Measurements from ENCODE around the gene HIC1. TPM values are rescaled to one million over a fixed set of nuclear protein-coding genes. Genes with fewer than 3 reads are reported as not detected.
A peak's percentile ranks its signal among the peaks of the same experiment; 100 is the strongest.

HIC1 gene
- total and polyA plus RNA-seq, 4 donors: 1.1 to 69.2 (median 14.7) TPM

- Histone ChIP-seq H3K9me3 (ENCODE audit: control insufficient read depth, low read length) (no peaks in the 10 kb centered on the region), H3K27ac (ENCODE audit: low read depth in 1 of 2, low read length in 2 of 2) (no peak overlapping the region), H3K27me3 (ENCODE audit: control insufficient read depth in 1 of 2, insufficient read depth in 2 of 2, low read length in 1 of 2) (no peaks in the 10 kb centered on the region), H3K36me3 (ENCODE audit: control insufficient read depth in 1 of 2, insufficient read depth in 2 of 2, low read length in 1 of 2) (no peaks in the 10 kb centered on the region), H3K4me1 (ENCODE audit: control insufficient read depth in 1 of 2, insufficient read depth in 2 of 2, low read length in 2 of 2) (no peaks in the 10 kb centered on the region), H3K4me3 (ENCODE audit: low read length in 2 of 2) (peak overlapping the region; percentile 34 to 39)
- peak; percentile 78 for ATAC-seq (ENCODE audit: low FRiP score)
- intact Hi-C loops (cut with DNase I): loop anchor here in 1 of 2 donors (10.0 kb wide), 1 partner anchor 325 kb away; the partner anchor contains the start of gene WDR81
- peak; percentile 91 to 97 for DNase-seq
- 2 to 3% methylated on average over 55 to 104 of the region's 104 CpGs for WGBS, 2 donors
These were observed 5.3 kb upstream of the HIC1 start for GRCh38 chr17:2049333-2050299.

GRCh38 chr17:2050300-2051060, 4.4 kb upstream of the HIC1 start:
- H3K4me1 ChIP-seq (ENCODE audit: control insufficient read depth in 1 of 2, insufficient read depth in 2 of 2, low read length in 2 of 2): no peaks in the 10 kb centered on the region
- intact Hi-C loops (cut with DNase I): no loop called here
- peak; percentile 37 for ATAC-seq (ENCODE audit: low FRiP score)
- WGBS, 2 donors: 1% methylated on average over 29 to 88 of the region's 88 CpGs
- no peak overlapping the region for H3K27ac ChIP-seq (ENCODE audit: low read depth in 1 of 2, low read length in 2 of 2)
- no peaks in the 10 kb centered on the region for H3K9me3 ChIP-seq (ENCODE audit: control insufficient read depth, low read length)
- no peaks in the 10 kb centered on the region for H3K27me3 ChIP-seq (ENCODE audit: control insufficient read depth in 1 of 2, insufficient read depth in 2 of 2, low read length in 1 of 2)
- DNase-seq: peak; percentile 74 to 91
- H3K4me3 ChIP-seq (ENCODE audit: low read length in 2 of 2): peak overlapping the region; percentile 31 to 37
- no peaks in the 10 kb centered on the region for H3K36me3 ChIP-seq (ENCODE audit: control insufficient read depth in 1 of 2, insufficient read depth in 2 of 2, low read length in 1 of 2)

DNA sequence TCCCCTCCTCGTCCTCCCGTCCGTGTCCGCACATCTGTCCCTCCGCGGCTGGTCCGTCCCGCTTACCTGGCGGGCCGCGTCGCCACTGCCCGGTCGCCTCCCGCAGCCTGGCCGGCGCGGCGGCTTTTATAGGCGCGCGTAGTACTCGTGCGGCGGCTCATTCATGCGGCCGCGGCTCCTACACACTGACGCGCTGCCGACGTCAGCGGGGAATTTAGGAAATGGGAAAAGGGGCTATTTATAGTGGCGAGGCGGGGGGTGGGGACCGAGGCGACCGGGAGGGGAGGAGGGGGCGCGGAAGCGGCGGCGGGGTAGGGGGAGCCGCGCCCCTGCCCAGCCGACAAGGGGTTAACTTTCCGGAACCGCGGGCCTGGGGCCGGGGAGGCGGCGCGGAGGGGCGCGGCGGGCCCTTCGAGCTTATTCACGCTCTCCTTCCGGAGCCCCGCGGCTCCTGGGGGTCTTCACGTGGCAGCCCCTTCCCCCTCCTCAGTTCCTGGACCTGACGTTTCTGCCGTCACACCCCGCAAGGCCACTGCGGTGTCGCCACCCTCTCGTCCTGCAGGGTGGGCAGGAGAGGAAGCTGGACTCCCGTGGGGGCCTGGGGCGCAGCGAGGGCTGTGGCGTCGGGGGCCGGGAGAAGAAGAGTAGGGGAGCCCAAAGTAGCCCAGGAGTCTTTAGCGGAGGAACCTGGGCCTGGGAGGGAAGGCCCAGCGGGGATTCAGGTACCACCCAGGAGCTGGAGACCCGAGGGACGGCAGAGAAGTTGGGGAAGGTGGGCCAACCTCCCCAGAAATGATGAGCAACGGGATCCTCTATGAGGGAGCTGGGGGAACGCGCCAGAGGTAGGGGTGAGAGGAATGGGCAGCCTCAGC, 3.6 kb upstream of the HIC1 start:
- ATAC-seq (ENCODE audit: low FRiP score) (no peak), DNase-seq (peak in 1 of 2 donors; percentile 58)
- H3K27me3 ChIP-seq (ENCODE audit: control insufficient read depth in 1 of 2, insufficient read depth in 2 of 2, low read length in 1 of 2): no peaks in the 10 kb centered on the region
- peak overlapping the region in 1 of 2 donors; percentile 21 for H3K4me3 ChIP-seq (ENCODE audit: low read length in 2 of 2)
- H3K36me3 ChIP-seq (ENCODE audit: control insufficient read depth in 1 of 2, insufficient read depth in 2 of 2, low read length in 1 of 2): no peaks in the 10 kb centered on the region
- intact Hi-C loops (cut with DNase I): no loop called here
- WGBS, 2 donors: 5 to 7% methylated on average over 60 to 81 of the region's 81 CpGs
- no peak overlapping the region for H3K27ac ChIP-seq (ENCODE audit: low read depth in 1 of 2, low read length in 2 of 2)
- H3K4me1 ChIP-seq (ENCODE audit: control insufficient read depth in 1 of 2, insufficient read depth in 2 of 2, low read length in 2 of 2): no peaks in the 10 kb centered on the region
- H3K9me3 ChIP-seq (ENCODE audit: control insufficient read depth, low read length): no peaks in the 10 kb centered on the region

DNA sequence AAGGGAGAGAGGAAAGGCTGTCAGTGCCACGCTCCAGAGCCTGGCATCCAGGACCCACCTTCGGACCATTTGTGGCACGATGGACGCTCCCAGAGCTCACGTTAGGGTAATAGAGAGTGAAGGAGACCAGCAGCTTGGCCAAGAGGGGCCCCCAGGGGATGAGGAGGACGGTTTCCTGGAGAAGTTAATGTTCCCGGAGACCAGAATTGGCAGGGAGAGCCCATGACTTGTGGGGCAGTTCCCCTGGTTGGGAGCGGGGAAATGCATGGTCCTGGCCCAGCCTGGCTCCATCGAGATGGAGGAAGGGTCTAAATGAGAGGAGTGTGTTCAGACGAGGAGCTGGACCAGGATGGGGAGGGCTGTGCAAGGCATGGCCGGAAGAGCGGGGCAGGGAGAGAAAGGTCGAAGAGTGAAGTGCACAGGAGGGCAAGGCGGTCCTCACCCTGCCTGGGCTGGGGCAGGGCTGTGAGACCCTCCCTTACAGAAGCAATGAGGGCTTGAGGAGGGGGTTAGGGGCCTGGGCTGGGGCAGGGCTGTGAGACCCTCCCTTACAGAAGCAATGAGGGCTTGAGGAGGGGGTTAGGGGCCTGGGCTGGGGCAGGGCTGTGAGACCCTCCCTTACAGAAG, 2.9 kb upstream of the HIC1 start:
- intact Hi-C loops (cut with DNase I): no loop called here
- 45% methylated on average over 14 of the region's 14 CpGs for WGBS, 2 donors
- no peaks in the 10 kb centered on the region for H3K4me1 ChIP-seq (ENCODE audit: control insufficient read depth in 1 of 2, insufficient read depth in 2 of 2, low read length in 2 of 2)
- no peak for ATAC-seq (ENCODE audit: low FRiP score)
- no peaks in the 10 kb centered on the region for H3K27me3 ChIP-seq (ENCODE audit: control insufficient read depth in 1 of 2, insufficient read depth in 2 of 2, low read length in 1 of 2)
- H3K4me3 ChIP-seq (ENCODE audit: low read length in 2 of 2): no peak overlapping the region
- H3K27ac ChIP-seq (ENCODE audit: low read depth in 1 of 2, low read length in 2 of 2): no peak overlapping the region
- H3K9me3 ChIP-seq (ENCODE audit: control insufficient read depth, low read length): no peaks in the 10 kb centered on the region
- H3K36me3 ChIP-seq (ENCODE audit: control insufficient read depth in 1 of 2, insufficient read depth in 2 of 2, low read length in 1 of 2): no peaks in the 10 kb centered on the region
- no peak for DNase-seq

DNA sequence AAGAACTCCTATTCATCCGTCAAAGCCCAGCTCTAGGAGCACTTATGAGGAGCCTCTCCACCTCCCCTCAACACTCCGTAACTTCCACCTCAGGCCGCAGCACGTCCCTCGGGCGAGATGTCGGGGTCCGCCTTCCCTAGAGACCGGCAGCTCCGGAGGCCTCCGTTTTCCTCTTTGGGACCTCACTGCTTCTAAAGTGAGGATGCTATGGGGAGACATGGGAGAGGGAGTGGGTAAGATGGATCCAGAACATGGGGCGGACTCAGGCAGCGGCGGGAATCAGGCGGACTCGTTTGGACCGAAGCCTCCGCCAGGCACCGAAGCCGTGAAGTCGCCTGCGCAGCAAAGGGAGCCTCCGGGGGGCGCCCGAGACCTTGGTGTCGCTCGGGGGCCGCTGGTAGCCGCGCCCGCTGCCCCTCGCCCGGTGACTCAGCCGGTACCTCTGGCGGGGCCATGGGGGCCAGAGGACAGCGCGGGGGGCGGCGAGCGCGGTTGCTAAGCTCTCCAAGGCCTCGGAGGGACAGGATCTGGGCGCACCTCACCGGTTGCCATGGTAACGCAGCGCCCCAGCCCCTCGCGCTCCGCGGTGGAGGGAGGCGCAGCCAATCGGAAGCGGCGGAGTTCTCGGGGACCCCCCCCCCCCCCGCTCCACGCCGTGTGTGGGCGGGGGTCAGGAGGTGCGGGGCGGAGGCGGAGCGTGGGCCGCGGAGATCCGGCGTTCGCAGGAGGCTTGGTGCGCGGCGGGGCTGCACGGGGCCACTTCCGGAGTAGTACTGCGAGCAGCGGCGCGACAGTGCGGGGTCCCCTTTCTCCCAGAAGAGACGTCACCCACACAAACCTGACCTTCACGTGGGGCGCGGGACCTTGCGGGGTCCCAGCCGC, 1.3 kb upstream of the HIC1 start:
- Histone ChIP-seq H3K9me3 (ENCODE audit: control insufficient read depth, low read length) (no peaks in the 10 kb centered on the region), H3K27ac (ENCODE audit: low read depth in 1 of 2, low read length in 2 of 2) (no peak overlapping the region), H3K4me3 (ENCODE audit: low read length in 2 of 2) (no peak overlapping the region), H3K36me3 (ENCODE audit: control insufficient read depth in 1 of 2, insufficient read depth in 2 of 2, low read length in 1 of 2) (no peaks in the 10 kb centered on the region), H3K27me3 (ENCODE audit: control insufficient read depth in 1 of 2, insufficient read depth in 2 of 2, low read length in 1 of 2) (no peaks in the 10 kb centered on the region), H3K4me1 (ENCODE audit: control insufficient read depth in 1 of 2, insufficient read depth in 2 of 2, low read length in 2 of 2) (no peaks in the 10 kb centered on the region)
- intact Hi-C loops (cut with DNase I): loop anchor here (2.0 kb wide), 2 partner anchors 191 to 227 kb away; no protein-coding TSS in a partner anchor
- 10 to 12% methylated on average over 60 to 84 of the region's 84 CpGs for WGBS, 2 donors
- peak; percentile 88 to 93 for DNase-seq
- peak; percentile 60 for ATAC-seq (ENCODE audit: low FRiP score)

- no peaks in the 10 kb centered on the region for H3K4me1 ChIP-seq (ENCODE audit: control insufficient read depth in 1 of 2, insufficient read depth in 2 of 2, low read length in 2 of 2)
These were observed 716 bp upstream of the HIC1 start for GRCh38 chr17:2054262-2054511.

DNA sequence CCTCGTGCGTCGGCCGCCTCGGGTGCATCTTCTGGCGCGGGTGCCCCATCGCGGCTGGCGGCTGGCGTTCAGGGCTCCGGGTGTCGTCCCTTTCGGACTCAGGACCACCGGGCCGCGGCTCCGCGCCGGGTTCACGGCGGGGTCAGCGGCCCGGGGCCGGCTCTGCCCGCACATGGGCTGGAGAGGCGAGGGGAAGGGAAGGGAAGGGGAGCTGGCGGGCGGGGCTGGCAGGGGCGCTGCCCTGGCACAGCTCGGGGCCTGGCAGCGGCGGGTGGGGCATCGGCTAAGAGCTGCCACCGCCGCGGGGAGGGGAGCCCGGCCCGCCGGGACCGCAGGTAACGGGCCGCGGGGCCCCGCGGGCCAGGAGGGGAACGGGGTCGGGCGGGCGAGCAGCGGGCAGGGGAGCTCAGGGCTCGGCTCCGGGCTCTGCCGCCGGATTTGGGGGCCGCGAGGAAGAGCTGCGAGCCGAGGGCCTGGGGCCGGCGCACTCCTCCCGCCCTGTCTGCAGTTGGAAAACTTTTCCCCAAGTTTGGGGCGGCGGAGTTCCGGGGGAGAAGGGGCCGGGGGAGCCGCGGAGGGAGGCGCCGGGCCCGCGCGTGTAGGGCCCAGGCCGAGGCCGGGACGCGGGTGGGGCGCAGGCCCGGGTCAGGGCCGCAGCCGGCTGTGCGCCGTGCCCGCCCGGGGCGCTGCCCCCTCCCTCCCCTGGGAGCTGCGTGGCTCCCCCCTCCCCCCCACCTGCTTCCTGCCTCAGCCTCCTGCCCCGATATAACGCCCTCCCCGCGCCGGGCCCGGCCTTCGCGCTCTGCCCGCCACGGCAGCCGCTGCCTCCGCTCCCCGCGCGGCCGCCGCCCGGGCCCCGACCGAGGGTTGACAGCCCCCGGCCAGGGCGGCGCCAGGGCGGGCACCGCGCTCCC, 646 bp downstream of the HIC1 start:
- H3K4me3 ChIP-seq (ENCODE audit: low read length in 2 of 2): peak overlapping the region; percentile 9 to 10
- H3K36me3 ChIP-seq (ENCODE audit: control insufficient read depth in 1 of 2, insufficient read depth in 2 of 2, low read length in 1 of 2): no peaks in the 10 kb centered on the region
- WGBS, 2 donors: 15 to 21% methylated on average over 64 to 113 of the region's 113 CpGs
- ATAC-seq (ENCODE audit: low FRiP score) (no peak), DNase-seq (no peak)
- intact Hi-C loops (cut with DNase I): loop anchor here (2.0 to 5.0 kb wide), 3 partner anchors 189 to 297 kb away; no protein-coding TSS in a partner anchor
- H3K4me1 ChIP-seq (ENCODE audit: control insufficient read depth in 1 of 2, insufficient read depth in 2 of 2, low read length in 2 of 2): no peaks in the 10 kb centered on the region
- no peak overlapping the region for H3K27ac ChIP-seq (ENCODE audit: low read depth in 1 of 2, low read length in 2 of 2)
- no peaks in the 10 kb centered on the region for H3K27me3 ChIP-seq (ENCODE audit: control insufficient read depth in 1 of 2, insufficient read depth in 2 of 2, low read length in 1 of 2)
- H3K9me3 ChIP-seq (ENCODE audit: control insufficient read depth, low read length): no peaks in the 10 kb centered on the region

More at GRCh38 chr17:2054262-2054511, 716 bp upstream of the HIC1 start:
- Histone ChIP-seq H3K9me3 (ENCODE audit: control insufficient read depth, low read length) (no peaks in the 10 kb centered on the region), H3K4me3 (ENCODE audit: low read length in 2 of 2) (no peak overlapping the region), H3K36me3 (ENCODE audit: control insufficient read depth in 1 of 2, insufficient read depth in 2 of 2, low read length in 1 of 2) (no peaks in the 10 kb centered on the region), H3K27me3 (ENCODE audit: control insufficient read depth in 1 of 2, insufficient read depth in 2 of 2, low read length in 1 of 2) (no peaks in the 10 kb centered on the region), H3K27ac (ENCODE audit: low read depth in 1 of 2, low read length in 2 of 2) (no peak overlapping the region)
- WGBS, 2 donors: 7 to 8% methylated on average over 16 of the region's 16 CpGs
- intact Hi-C loops (cut with DNase I): loop anchor here (2.0 kb wide), 2 partner anchors 191 to 227 kb away; no protein-coding TSS in a partner anchor
- DNase-seq (no peak), ATAC-seq (ENCODE audit: low FRiP score) (no peak)

All from aorta (tissue), 5 donors.